Measurements from ENCODE around the gene PLA2G7. TPM values are rescaled to one million over a fixed set of nuclear protein-coding genes. Genes with fewer than 3 reads are reported as not detected.

The PLA2G7 gene
- total and polyA plus RNA-seq, 12 donors = 0.91 to 25.8 (median 4.3) TPM

GRCh38 chr6:46699970-46700369 lies 35.2 kb downstream of the PLA2G7 start:
- Histone ChIP-seq H3K27me3 (no peaks in the 10 kb centered on the region), H3K4me1 (replicated peaks in 1 of 2) (no peaks in the 10 kb centered on the region), H3K9me3 (replicated peaks in 1 of 3) (no peaks in the 10 kb centered on the region), H3K4me3 (no peak overlapping the region), H3K27ac (no peak overlapping the region), H3K36me3 (replicated peaks in 1 of 2) (no peaks in the 10 kb centered on the region)
- intact Hi-C loops (cut with DNase I) = no loop called here
- 62 to 80% (median 72%) methylated on average over 1 of the region's 1 CpG for WGBS, 4 donors
- no peak for TF ChIP-seq CTCF (IDR thresholded peaks at IDR 0.05)
- no peak for TF ChIP-seq POLR2A (IDR thresholded peaks at IDR 0.05)
- no peak for DNase-seq

DNA sequence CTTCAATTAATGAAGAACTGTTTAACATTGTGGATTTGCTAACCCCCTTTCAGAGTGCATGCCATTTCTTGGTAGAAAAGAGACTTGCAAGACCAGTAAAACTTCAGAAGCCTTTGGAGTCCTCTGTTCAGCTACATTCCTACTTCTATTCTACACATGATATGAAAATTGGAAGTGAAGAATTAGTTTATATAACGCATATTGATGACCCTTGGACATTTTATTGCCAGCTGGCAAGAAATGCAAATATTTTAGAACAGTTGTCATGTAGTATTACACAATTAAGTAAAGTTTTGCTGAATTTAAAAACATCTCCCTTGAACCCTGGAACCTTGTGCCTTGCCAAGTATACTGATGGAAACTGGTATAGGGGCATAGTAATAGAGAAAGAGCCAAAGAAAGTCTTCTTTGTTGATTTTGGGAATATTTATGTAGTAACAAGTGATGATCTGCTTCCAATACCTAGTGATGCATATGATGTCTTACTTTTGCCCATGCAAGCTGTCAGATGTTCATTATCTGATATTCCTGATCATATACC lies 44.2 kb downstream of the PLA2G7 start:
- no peak for TF ChIP-seq POLR2A (IDR thresholded peaks at IDR 0.05)
- TF ChIP-seq CTCF (IDR thresholded peaks at IDR 0.05) = no peak
- 45 to 69% (median 55%) methylated on average over 1 of the region's 1 CpG for WGBS, 4 donors
- H3K4me3 ChIP-seq = no peak overlapping the region
- no peak for DNase-seq
- H3K27ac ChIP-seq = no peak overlapping the region
- H3K4me1 ChIP-seq (replicated peaks in 1 of 2) = no peaks in the 10 kb centered on the region
- H3K9me3 ChIP-seq (replicated peaks in 1 of 3) = no peaks in the 10 kb centered on the region
- H3K27me3 ChIP-seq = no peaks in the 10 kb centered on the region
- intact Hi-C loops (cut with DNase I) = no loop called here
- H3K36me3 ChIP-seq (replicated peaks in 1 of 2) = no peaks in the 10 kb centered on the region

GRCh38 chr6:46690141-46690755 lies 44.9 kb downstream of the PLA2G7 start:
- Histone ChIP-seq H3K27me3 (no peaks in the 10 kb centered on the region), H3K27ac (no peak overlapping the region), H3K36me3 (replicated peaks in 1 of 2) (no peaks in the 10 kb centered on the region), H3K4me1 (replicated peaks in 1 of 2) (no peaks in the 10 kb centered on the region), H3K9me3 (replicated peaks in 1 of 3) (no peaks in the 10 kb centered on the region), H3K4me3 (no peak overlapping the region)
- TF ChIP-seq POLR2A (IDR thresholded peaks at IDR 0.05) (no peak), CTCF (IDR thresholded peaks at IDR 0.05) (no peak)
- 96 to 98% (median 97%) methylated on average over 2 of the region's 2 CpGs for WGBS, 4 donors
- intact Hi-C loops (cut with DNase I) = no loop called here
- no peak for DNase-seq

- DNase-seq = no peak
- WGBS, 4 donors = 91 to 97% (median 93%) methylated on average over 3 of the region's 3 CpGs
- Histone ChIP-seq H3K4me3 (no peak overlapping the region), H3K4me1 (replicated peaks in 1 of 2) (no peaks in the 10 kb centered on the region), H3K27me3 (no peaks in the 10 kb centered on the region), H3K9me3 (replicated peaks in 1 of 3) (no peaks in the 10 kb centered on the region), H3K36me3 (replicated peaks in 1 of 2) (no peaks in the 10 kb centered on the region), H3K27ac (no peak overlapping the region)
- intact Hi-C loops (cut with DNase I) = no loop called here
- TF ChIP-seq CTCF (IDR thresholded peaks at IDR 0.05) (no peak), POLR2A (IDR thresholded peaks at IDR 0.05) (no peak)
Observed at GRCh38 chr6:46689657-46690056, 45.5 kb downstream of the PLA2G7 start.
